Measurements from ENCODE around the gene CATSPERD. TPM values are rescaled to one million over a fixed set of nuclear protein-coding genes. Genes with fewer than 3 reads are reported as not detected.

CATSPERD gene
- total RNA-seq, 1 experiment from 2014 or later = not detected

DNA sequence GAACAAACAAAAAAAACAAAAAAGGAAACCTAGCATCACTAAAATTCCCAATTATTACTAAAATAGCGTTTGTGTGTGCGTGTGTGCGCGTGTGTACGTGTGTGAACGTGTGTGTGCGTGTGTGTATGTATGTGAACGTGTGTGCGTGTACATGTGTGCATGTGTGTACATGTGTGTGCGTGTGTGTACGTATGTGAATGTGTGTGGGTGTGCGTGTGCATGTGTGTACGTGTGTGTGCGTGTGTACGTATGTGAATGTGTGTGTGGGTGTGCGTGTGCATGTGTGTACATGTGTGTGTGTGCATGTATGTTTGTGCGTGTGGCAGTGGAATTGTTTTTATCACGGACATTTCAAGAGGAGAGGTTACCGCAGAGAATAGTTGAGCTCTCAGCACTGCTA, 21.6 kb downstream of the CATSPERD start:
- Histone ChIP-seq H3K56ac (ENCODE audit: insufficient read length, low read depth, low read length) (no peak overlapping the region), H3K9me3 (ENCODE audit: control insufficient read depth, low read depth, low read length) (no peaks in the 10 kb centered on the region), H2BK5ac (ENCODE audit: insufficient read length, low read length) (no peak overlapping the region), H3K23ac (ENCODE audit: insufficient read length, low read depth, low read length) (no peak overlapping the region), H3K23me2 (ENCODE audit: insufficient read length, low read depth, low read length, poor library complexity, severe bottlenecking) (no peaks in the 10 kb centered on the region), H3K14ac (ENCODE audit: insufficient read depth, low read length) (no peak overlapping the region), H2BK120ac (ENCODE audit: low read depth, low read length, poor library complexity, severe bottlenecking) (no peak overlapping the region), H3K79me1 (ENCODE audit: insufficient read depth, low read depth, low read length, poor library complexity, severe bottlenecking) (no peaks in the 10 kb centered on the region), H4K8ac (replicated peaks; ENCODE audit: insufficient read length, low read depth, low read length) (no peak overlapping the region), H3K79me2 (ENCODE audit: insufficient read depth, low read length) (no peaks in the 10 kb centered on the region), H3K27me3 (ENCODE audit: insufficient read depth, low read length) (no peaks in the 10 kb centered on the region), H2AK5ac (ENCODE audit: insufficient read length, low read length) (no peak overlapping the region), H3K9ac (ENCODE audit: extremely low read depth, insufficient read length, low read length) (no peak overlapping the region), H4K20me1 (ENCODE audit: control insufficient read depth, insufficient read depth, insufficient read length) (no peaks in the 10 kb centered on the region), H2AFZ (ENCODE audit: low read length) (no peak overlapping the region), H3K18ac (ENCODE audit: insufficient read length, low read depth, low read length) (no peak overlapping the region), H4K5ac (ENCODE audit: insufficient read length, low read depth, low read length) (no peak overlapping the region), H3T11ph (ENCODE audit: low read length) (no peak overlapping the region), H3K4me1 (ENCODE audit: insufficient read depth, low read length) (no peaks in the 10 kb centered on the region), H2BK12ac (ENCODE audit: insufficient read length, low read depth, low read length) (no peak overlapping the region), H2BK20ac (ENCODE audit: low read depth, low read length, poor library complexity, severe bottlenecking) (no peak overlapping the region), H3K4me2 (ENCODE audit: insufficient read depth, insufficient read length, low read length) (no peak overlapping the region), H2BK15ac (ENCODE audit: low read depth, low read length) (no peak overlapping the region), H4K91ac (ENCODE audit: insufficient read length, low read depth, low read length) (no peak overlapping the region), H3K4ac (ENCODE audit: low read depth, low read length) (no peak overlapping the region), H3K27ac (ENCODE audit: insufficient read length, low read depth, low read length) (no peak overlapping the region)
- TF ChIP-seq, protein P1, sequence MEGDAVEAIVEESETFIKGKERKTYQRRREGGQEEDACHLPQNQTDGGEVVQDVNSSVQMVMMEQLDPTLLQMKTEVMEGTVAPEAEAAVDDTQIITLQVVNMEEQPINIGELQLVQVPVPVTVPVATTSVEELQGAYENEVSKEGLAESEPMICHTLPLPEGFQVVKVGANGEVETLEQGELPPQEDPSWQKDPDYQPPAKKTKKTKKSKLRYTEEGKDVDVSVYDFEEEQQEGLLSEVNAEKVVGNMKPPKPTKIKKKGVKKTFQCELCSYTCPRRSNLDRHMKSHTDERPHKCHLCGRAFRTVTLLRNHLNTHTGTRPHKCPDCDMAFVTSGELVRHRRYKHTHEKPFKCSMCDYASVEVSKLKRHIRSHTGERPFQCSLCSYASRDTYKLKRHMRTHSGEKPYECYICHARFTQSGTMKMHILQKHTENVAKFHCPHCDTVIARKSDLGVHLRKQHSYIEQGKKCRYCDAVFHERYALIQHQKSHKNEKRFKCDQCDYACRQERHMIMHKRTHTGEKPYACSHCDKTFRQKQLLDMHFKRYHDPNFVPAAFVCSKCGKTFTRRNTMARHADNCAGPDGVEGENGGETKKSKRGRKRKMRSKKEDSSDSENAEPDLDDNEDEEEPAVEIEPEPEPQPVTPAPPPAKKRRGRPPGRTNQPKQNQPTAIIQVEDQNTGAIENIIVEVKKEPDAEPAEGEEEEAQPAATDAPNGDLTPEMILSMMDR (conservative IDR thresholded peaks at IDR 0.05) = no peak
- H3K27me3 Mint-ChIP-seq (ENCODE audit: low read depth) = peaks cover 24% of the 10 kb centered on the region
- H3K9me3 Mint-ChIP-seq = 0 out of 5 replicates have a peak, but pooled peaks cover 0 to 3% of the 10 kb centered on the region in 2 experiments
- no peak for DNase-seq
- WGBS (ENCODE audit: extremely low coverage, insufficient read length, low lambda C conversion rate) = no CpG with 5 or more reads among the region's 19 CpGs
- no peaks in the 10 kb centered on the region for H3K36me3 Mint-ChIP-seq (ENCODE audit: insufficient read depth in 1 of 3, low read depth in 3 of 3)
- no peak overlapping the region for H3K4me3 Mint-ChIP-seq
- H3K4me1 Mint-ChIP-seq = 0 out of 4 replicates have a peak, but pooled peaks cover 0 to 2% of the 10 kb centered on the region in 2 experiments
- no peak overlapping the region for H3K27ac Mint-ChIP-seq

Data from H9 (cell line).